Mucosa of stomach (tissue), 1 donor: ENCODE measurements around the gene DNAJC4.

Source experiments
- H3K27me3 ChIP-seq: one replicate; pipeline ENCODE4 v1.7.0; 2013; ENCODE audit warnings: mild to moderate bottlenecking, low read length; ENCODE audit not compliant: control insufficient read depth, insufficient read depth
- H3K36me3 ChIP-seq: one replicate; pipeline ENCODE4 v1.7.0; 2013; ENCODE audit warnings: low read length; ENCODE audit not compliant: control insufficient read depth, insufficient read depth
- H3K4me1 ChIP-seq: one replicate; pipeline ENCODE4 v1.7.0; 2013; ENCODE audit warnings: mild to moderate bottlenecking, low read length; ENCODE audit not compliant: control insufficient read depth, insufficient read depth
- H3K4me3 ChIP-seq: one replicate; pipeline ENCODE4 v1.7.0; 2013; ENCODE audit warnings: low read length
- H3K9ac ChIP-seq: one replicate; pipeline ENCODE4 v1.7.0; 2013; ENCODE audit warnings: mild to moderate bottlenecking, low read length, moderate library complexity
- H3K9me3 ChIP-seq: one replicate; pipeline ENCODE4 v1.7.0; 2013; ENCODE audit warnings: mild to moderate bottlenecking, low read length, moderate library complexity; ENCODE audit not compliant: control insufficient read depth
- donor health status: Pancreatic carcinoma.

The DNAJC4 gene

GRCh38 chr11:64230171-64230984 is at the start of gene DNAJC4:
Gene DNAJC4 (plus strand): TSS chr11:64230548. CDS start chr11:64230855, 307 bp downstream.
- Histone ChIP-seq H3K9me3 (no peaks in the 10 kb centered on the region), H3K9ac (peak within 1 kb of the TSS; percentile 86), H3K4me3 (peak within 1 kb of the TSS; percentile 51), H3K27me3 (no peaks in the 10 kb centered on the region), H3K4me1 (peaks cover 55% of the 10 kb centered on the region), H3K36me3 (no peaks in the 10 kb centered on the region)

GRCh38 chr11:64180891-64181290 is 49.5 kb upstream of the DNAJC4 start:
- Histone ChIP-seq H3K4me3 (no peak overlapping the region), H3K4me1 (peaks cover 31% of the 10 kb centered on the region), H3K9me3 (no peaks in the 10 kb centered on the region), H3K9ac (peak overlapping the region; percentile 52), H3K36me3 (no peaks in the 10 kb centered on the region), H3K27me3 (no peaks in the 10 kb centered on the region)

GRCh38 chr11:64181506-64182411 is 48.6 kb upstream of the DNAJC4 start:
- Histone ChIP-seq H3K4me3 (no peak overlapping the region), H3K4me1 (peaks cover 31% of the 10 kb centered on the region), H3K36me3 (no peaks in the 10 kb centered on the region), H3K27me3 (no peaks in the 10 kb centered on the region), H3K9me3 (no peaks in the 10 kb centered on the region), H3K9ac (peak overlapping the region; percentile 52)

GRCh38 chr11:64183890-64184289 is 46.5 kb upstream of the DNAJC4 start:
- H3K36me3 ChIP-seq = no peaks in the 10 kb centered on the region
- H3K9me3 ChIP-seq = no peaks in the 10 kb centered on the region
- H3K4me3 ChIP-seq = no peak overlapping the region
- H3K27me3 ChIP-seq = no peaks in the 10 kb centered on the region
- H3K9ac ChIP-seq = no peak overlapping the region
- peaks cover 38% of the 10 kb centered on the region for H3K4me1 ChIP-seq

- Histone ChIP-seq H3K27me3 (no peaks in the 10 kb centered on the region), H3K4me3 (peak overlapping the region; percentile 83), H3K9ac (peak overlapping the region; percentile 83), H3K9me3 (no peaks in the 10 kb centered on the region), H3K36me3 (no peaks in the 10 kb centered on the region), H3K4me1 (peaks cover 38% of the 10 kb centered on the region)
Observed at GRCh38 chr11:64185175-64185692, 45.1 kb upstream of the DNAJC4 start.

GRCh38 chr11:64185693-64186491 is 44.5 kb upstream of the DNAJC4 start, which contains the start of gene STIP1:
Gene STIP1 (plus strand): TSS chr11:64186171. CDS start chr11:64186262, 91 bp downstream.
- Histone ChIP-seq H3K9me3 (no peaks in the 10 kb centered on the region), H3K9ac (peak within 1 kb of the TSS; percentile 83), H3K4me3 (peak within 1 kb of the TSS; percentile 83), H3K27me3 (no peaks in the 10 kb centered on the region), H3K36me3 (no peaks in the 10 kb centered on the region), H3K4me1 (peaks cover 33% of the 10 kb centered on the region)

- H3K27me3 ChIP-seq = no peaks in the 10 kb centered on the region
- no peaks in the 10 kb centered on the region for H3K9me3 ChIP-seq
- H3K9ac ChIP-seq = no peak overlapping the region
- H3K36me3 ChIP-seq = no peaks in the 10 kb centered on the region
- peaks cover 26% of the 10 kb centered on the region for H3K4me1 ChIP-seq
- no peak overlapping the region for H3K4me3 ChIP-seq
Observed at GRCh38 chr11:64186492-64187165, 43.7 kb upstream of the DNAJC4 start.

GRCh38 chr11:64192434-64192833 is 37.9 kb upstream of the DNAJC4 start:
- Histone ChIP-seq H3K9ac (no peak overlapping the region), H3K4me1 (peaks cover 7% of the 10 kb centered on the region), H3K27me3 (no peaks in the 10 kb centered on the region), H3K36me3 (peaks cover 18% of the 10 kb centered on the region), H3K4me3 (no peak overlapping the region), H3K9me3 (no peaks in the 10 kb centered on the region)

- no peaks in the 10 kb centered on the region for H3K27me3 ChIP-seq
- H3K4me1 ChIP-seq = no peaks in the 10 kb centered on the region
- no peak overlapping the region for H3K4me3 ChIP-seq
- H3K9me3 ChIP-seq = no peaks in the 10 kb centered on the region
- H3K36me3 ChIP-seq = peaks cover 28% of the 10 kb centered on the region
- no peak overlapping the region for H3K9ac ChIP-seq
Observed at GRCh38 chr11:64196626-64197025, 33.7 kb upstream of the DNAJC4 start.

- Histone ChIP-seq H3K9ac (no peak overlapping the region), H3K4me3 (no peak overlapping the region), H3K36me3 (peaks cover 29% of the 10 kb centered on the region), H3K4me1 (no peaks in the 10 kb centered on the region), H3K27me3 (no peaks in the 10 kb centered on the region), H3K9me3 (no peaks in the 10 kb centered on the region)
Observed at GRCh38 chr11:64198511-64198910, 31.8 kb upstream of the DNAJC4 start.

- H3K4me1 ChIP-seq = peaks cover 23% of the 10 kb centered on the region
- no peak overlapping the region for H3K9ac ChIP-seq
- no peak overlapping the region for H3K4me3 ChIP-seq
- no peaks in the 10 kb centered on the region for H3K27me3 ChIP-seq
- H3K9me3 ChIP-seq = no peaks in the 10 kb centered on the region
- H3K36me3 ChIP-seq = peaks cover 28% of the 10 kb centered on the region
Observed at GRCh38 chr11:64201543-64201942, 28.8 kb upstream of the DNAJC4 start.
